GM12865 (cell line): ENCODE measurements around the gene APOH.

Experiments used
- DNase-seq: peaks from one replicate; pipeline ENCODE4 v3.0.0; 2010; ENCODE audit warnings: low read depth
- H3K4me3 ChIP-seq: 2 replicates; pipeline ENCODE4 v1.5.1; 2011; ENCODE audit warnings: mild to moderate bottlenecking, low read depth, low read length, control low read depth
- TF ChIP-seq, protein P1 (sequence below): IDR thresholded peaks from 2 replicates; pipeline ENCODE4 v1.5.1; 2011; ENCODE audit warnings: low read length, control low read depth, low read depth, inconsistent platforms; ENCODE audit not compliant: insufficient read depth; ENCODE audit errors: missing control alignments

Gene APOH

DNA sequence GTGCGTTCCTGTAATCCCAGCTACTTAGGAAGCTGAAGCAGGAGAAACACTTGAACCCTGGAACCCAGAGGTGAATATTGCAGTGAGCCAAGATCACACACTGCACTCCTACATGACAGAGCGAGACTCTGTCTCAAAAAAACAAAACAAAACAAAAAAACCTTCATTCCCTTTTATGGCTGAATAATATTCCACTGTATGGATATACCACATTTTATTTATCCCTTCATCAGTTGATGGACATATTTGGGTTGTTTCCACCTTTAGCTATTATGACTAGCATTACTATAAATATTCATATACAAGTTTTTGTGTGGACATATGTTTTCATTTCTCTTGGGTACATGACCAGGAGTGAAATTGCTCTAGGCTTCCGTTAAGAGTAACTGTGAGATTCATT lies 42.3 kb upstream of the APOH start:
- H3K4me3 ChIP-seq, result no peak overlapping the region
- no peak for DNase-seq
- TF ChIP-seq, protein P1, sequence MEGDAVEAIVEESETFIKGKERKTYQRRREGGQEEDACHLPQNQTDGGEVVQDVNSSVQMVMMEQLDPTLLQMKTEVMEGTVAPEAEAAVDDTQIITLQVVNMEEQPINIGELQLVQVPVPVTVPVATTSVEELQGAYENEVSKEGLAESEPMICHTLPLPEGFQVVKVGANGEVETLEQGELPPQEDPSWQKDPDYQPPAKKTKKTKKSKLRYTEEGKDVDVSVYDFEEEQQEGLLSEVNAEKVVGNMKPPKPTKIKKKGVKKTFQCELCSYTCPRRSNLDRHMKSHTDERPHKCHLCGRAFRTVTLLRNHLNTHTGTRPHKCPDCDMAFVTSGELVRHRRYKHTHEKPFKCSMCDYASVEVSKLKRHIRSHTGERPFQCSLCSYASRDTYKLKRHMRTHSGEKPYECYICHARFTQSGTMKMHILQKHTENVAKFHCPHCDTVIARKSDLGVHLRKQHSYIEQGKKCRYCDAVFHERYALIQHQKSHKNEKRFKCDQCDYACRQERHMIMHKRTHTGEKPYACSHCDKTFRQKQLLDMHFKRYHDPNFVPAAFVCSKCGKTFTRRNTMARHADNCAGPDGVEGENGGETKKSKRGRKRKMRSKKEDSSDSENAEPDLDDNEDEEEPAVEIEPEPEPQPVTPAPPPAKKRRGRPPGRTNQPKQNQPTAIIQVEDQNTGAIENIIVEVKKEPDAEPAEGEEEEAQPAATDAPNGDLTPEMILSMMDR, result no peak

DNA sequence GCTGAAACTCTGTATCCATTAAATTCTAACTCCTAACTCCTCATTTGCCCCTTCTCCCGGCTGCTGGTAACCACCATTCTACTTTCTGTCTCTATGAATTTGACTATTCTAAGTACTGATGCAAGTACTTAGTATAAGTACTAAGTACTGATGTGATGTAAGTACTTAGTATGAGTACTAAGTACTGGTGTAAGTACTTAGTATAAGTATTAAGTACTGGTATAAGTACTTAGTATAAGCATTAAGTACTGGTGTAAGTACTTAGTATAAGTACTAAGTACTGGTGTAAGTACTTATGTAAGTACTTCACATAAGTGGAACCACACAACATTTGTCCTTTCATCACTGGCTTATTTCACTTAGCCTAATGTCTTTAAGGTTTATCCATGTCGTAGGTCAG lies 40.9 kb upstream of the APOH start:
- DNase-seq, result no peak
- TF ChIP-seq, protein P1, result no peak
- no peak overlapping the region for H3K4me3 ChIP-seq

DNA sequence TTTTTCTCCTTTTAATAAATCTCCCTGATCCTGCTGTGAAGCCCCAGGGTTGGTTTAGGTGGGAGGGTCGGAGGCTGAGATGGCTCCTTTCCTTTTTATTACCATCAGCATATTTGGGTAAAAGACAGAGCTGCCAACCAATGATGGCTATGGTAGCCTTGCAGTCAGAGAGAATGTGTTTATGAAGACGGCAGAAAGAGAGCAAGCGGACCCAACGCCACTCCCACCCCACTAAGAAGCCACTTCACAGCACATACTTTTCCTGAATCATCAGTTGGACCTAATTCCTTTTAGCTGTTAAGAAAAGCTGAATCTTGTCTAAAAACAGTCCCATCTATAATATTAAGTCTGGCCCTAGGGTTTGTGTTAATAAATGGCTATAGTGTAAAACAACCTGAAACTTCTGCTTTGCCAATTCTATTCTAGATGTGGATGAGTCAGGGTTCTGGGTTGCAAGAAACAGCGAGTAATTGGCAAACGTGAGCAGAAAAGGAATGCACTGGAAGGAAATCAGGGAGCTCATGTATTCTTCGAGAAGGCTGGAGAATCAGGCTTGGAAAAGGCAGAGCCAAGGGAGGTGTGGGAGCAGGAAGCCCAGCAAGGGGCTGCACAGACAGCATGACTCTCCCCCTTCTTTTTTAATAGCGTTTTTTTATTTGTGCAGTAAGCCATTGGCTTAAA lies 39.2 kb upstream of the APOH start:
- TF ChIP-seq, protein P1, result no peak
- H3K4me3 ChIP-seq, result no peak overlapping the region
- DNase-seq, result no peak

DNA sequence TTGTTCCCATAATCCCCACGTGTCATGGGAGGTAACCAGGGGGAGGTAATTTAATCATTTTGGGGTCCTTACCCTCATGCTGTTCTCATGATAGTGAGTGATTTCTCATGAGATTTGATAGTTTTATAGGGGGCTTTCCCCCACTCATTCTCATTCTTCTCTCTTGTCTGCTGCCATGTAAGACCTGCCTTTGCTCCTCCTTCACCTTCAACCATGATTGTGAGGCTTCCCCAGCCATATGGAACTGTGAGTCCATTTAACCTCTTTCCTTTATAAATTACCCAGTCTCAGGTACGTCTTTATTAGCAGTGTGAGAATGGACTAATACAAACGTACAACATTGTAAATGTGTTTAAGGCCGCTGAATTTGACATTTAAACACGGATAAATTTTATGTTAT lies 35.5 kb upstream of the APOH start:
- H3K4me3 ChIP-seq, result no peak overlapping the region
- TF ChIP-seq, protein P1, result no peak
- no peak for DNase-seq

DNA sequence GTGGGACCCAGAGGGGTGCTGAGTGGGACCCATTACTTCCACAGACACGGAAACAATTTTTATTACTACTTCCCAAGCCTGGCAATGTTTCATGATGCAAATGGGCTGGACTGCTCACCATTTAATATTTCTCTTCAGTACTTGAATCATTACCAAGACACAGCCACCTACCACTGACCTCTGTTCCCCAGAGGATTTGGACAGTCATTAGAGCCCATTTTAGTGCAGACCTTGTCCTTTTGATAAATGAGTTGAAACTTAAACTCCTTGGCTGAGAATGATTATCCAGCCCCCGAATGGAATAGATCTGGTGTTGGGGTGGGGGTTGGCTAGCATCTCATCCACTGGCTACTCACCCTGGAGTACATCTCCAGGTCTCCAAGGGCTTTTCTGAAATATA lies 33.6 kb upstream of the APOH start:
- TF ChIP-seq, protein P1, result no peak
- H3K4me3 ChIP-seq, result no peak overlapping the region
- DNase-seq, result no peak

DNA sequence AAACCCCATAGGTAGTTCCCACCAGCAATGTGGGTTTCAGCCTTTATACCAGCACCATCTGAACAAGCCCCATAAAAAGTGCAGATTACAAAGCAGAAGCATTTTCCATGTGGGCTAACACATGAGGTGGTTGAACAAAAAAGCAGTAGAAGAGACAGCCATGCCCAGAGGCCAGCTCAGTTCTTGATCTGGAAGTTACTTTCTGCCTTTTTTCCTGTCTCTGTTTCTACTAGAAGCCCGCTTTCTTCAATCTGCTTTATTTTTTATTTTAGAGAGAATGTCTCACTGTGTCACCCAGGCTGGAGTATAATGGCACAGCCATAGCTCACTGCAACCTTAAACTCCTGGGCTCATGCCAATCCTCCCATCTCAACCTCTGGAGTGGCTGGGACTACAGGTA lies 31.5 kb upstream of the APOH start:
- H3K4me3 ChIP-seq, result no peak overlapping the region
- TF ChIP-seq, protein P1, result no peak
- DNase-seq, result no peak

DNA sequence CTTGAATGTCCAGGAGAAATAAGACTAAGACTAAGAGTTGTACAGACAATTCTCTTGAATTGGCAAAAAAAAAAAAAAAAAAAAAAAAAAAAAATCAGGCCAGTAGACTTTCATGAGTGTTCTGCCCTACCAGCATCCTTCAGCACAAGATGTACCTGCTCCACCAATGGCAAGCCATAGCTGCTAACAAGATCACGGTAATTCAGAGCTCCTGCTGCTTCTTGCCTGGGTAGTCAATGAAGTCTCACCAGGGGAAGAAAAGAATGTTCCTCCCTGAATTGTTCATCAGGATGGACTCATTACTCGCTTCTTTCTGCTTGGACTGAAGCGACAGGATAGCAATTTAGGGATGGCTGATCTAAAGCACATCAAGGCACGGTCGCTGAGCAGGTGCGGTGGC lies 31.1 kb upstream of the APOH start:
- no peak overlapping the region for H3K4me3 ChIP-seq
- TF ChIP-seq, protein P1, result no peak
- DNase-seq, result no peak
